Measurements from ENCODE around the gene ALK.

Gene ALK

GRCh38 chr2:29295845-29296244 lies 625.5 kb downstream of the ALK start:
- peak; percentile 49 for TF ChIP-seq CTCF (IDR thresholded peaks at IDR 0.05; ENCODE audit: control insufficient read depth, insufficient read depth, low read depth, low read length, missing control alignments)
- no peak overlapping the region for H3K4me3 ChIP-seq (ENCODE audit: control insufficient read depth, low read depth, low read length)
- DNase-seq (ENCODE audit: low read depth) = no peak

- no peak for TF ChIP-seq CTCF (IDR thresholded peaks at IDR 0.05; ENCODE audit: control insufficient read depth, insufficient read depth, low read depth, low read length, missing control alignments)
- DNase-seq (ENCODE audit: low read depth) = no peak
- no peak overlapping the region for H3K4me3 ChIP-seq (ENCODE audit: control insufficient read depth, low read depth, low read length)
Measured at GRCh38 chr2:29293830-29294438, 627.5 kb downstream of the ALK start.

- no peak for TF ChIP-seq CTCF (IDR thresholded peaks at IDR 0.05; ENCODE audit: control insufficient read depth, insufficient read depth, low read depth, low read length, missing control alignments)
- no peak for DNase-seq (ENCODE audit: low read depth)
- no peak overlapping the region for H3K4me3 ChIP-seq (ENCODE audit: control insufficient read depth, low read depth, low read length)
Measured at GRCh38 chr2:29290293-29291047, 630.9 kb downstream of the ALK start.

GRCh38 chr2:29284671-29285070 lies 636.7 kb downstream of the ALK start:
- DNase-seq (ENCODE audit: low read depth) = no peak
- no peak for TF ChIP-seq CTCF (IDR thresholded peaks at IDR 0.05; ENCODE audit: control insufficient read depth, insufficient read depth, low read depth, low read length, missing control alignments)
- H3K4me3 ChIP-seq (ENCODE audit: control insufficient read depth, low read depth, low read length) = no peak overlapping the region

- no peak for DNase-seq (ENCODE audit: low read depth)
- H3K4me3 ChIP-seq (ENCODE audit: control insufficient read depth, low read depth, low read length) = no peak overlapping the region
- TF ChIP-seq CTCF (IDR thresholded peaks at IDR 0.05; ENCODE audit: control insufficient read depth, insufficient read depth, low read depth, low read length, missing control alignments) = no peak
Measured at GRCh38 chr2:29281916-29282247, 639.5 kb downstream of the ALK start.

- no peak for TF ChIP-seq CTCF (IDR thresholded peaks at IDR 0.05; ENCODE audit: control insufficient read depth, insufficient read depth, low read depth, low read length, missing control alignments)
- H3K4me3 ChIP-seq (ENCODE audit: control insufficient read depth, low read depth, low read length) = no peak overlapping the region
- DNase-seq (ENCODE audit: low read depth) = no peak
Measured at GRCh38 chr2:29281086-29281915, 640.1 kb downstream of the ALK start.

Measured in AG09309 (cell line).